Erythroblast (primary cell): ENCODE results near the gene PFN2.
"Not testable (repeated sequence)": the region's sequence is repeated elsewhere in the genome, so short reads cannot be mapped to it uniquely, and the experiment has no call there.

ENCODE experiments used
- DNase-seq, 2 experiments: peaks; one replicate each; lab custom pipeline; 2025; lab: John Stamatoyannopoulos, UW
- GATA1 ChIP-seq: IDR thresholded peaks from 2 replicates; pipeline ENCODE4 v1.6.1; 2011; ENCODE audit warnings: low read depth, mild to moderate bottlenecking, control low read depth, low read length, moderate library complexity
- POLR2A ChIP-seq: IDR thresholded peaks from 2 replicates; pipeline ENCODE4 v1.6.1; 2011; ENCODE audit warnings: mild to moderate bottlenecking, low read length

The PFN2 gene, protein sequence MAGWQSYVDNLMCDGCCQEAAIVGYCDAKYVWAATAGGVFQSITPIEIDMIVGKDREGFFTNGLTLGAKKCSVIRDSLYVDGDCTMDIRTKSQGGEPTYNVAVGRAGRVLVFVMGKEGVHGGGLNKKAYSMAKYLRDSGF

DNA sequence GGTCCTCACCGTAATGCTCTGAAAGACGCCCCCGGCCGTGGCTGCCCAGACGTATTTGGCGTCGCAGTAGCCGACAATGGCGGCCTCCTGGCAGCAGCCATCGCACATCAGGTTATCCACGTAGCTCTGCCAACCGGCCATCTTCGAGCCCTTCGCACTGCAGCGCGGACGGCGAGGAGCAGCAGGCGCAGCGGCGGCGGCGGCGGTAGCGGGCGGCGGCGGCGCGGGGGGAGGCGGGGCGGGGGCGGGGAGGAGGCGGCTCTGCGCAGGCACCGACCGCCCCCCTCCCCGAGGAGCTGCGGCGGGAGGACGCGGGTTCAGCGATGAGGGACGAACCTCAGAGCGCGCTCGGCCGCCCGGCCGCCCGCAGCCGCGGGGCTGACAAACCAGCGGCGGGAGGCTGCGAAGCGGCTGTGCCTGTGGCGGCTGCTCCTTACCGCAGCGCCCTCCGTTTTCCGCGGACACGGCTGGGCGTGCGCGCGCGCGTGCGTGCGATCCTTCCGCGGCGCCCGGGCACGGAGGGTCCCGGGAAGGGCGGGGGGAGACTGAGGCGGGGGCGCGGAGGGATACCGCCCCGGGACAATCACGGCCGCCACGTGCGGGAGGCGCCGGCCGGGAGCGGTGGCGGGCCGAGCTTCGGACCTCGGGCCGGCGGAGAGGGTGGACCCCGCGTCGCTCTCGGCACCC is at the start of gene PFN2:
Gene PFN2, minus strand, starts transcription at position 180 of the 687 bp plus-strand sequence. Its CDS starts 39 bp downstream, at position 141.
- peak; percentile 57 to 71 for DNase-seq
- TF ChIP-seq GATA1 (no peak), POLR2A (no peak)

DNA sequence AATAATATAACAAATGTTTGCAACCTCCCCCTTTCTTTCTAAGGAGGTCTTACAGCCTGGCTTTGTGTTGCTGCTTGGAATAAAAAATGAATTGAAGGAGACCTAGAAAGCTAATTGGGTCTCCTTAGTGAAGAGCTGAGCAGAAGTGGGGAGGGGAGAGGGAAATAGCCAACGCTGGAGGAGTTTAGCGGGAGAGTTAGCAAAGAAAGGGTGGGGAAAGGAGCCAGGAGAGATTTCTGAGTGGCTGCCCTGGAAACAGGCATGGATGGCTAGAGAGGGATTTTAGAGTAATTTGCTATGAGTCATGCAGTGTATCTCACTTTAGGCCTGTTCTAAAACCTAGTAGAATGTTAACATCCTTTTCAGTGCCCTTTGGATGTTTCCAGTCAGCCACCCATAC is 45.2 kb upstream of the PFN2 start:
- DNase-seq: no peak
- no peak for TF ChIP-seq GATA1
- TF ChIP-seq POLR2A: no peak

GRCh38 chr3:150014782-150015181 is 44.1 kb upstream of the PFN2 start:
- TF ChIP-seq POLR2A (no peak), GATA1 (no peak)
- no peak for DNase-seq

- no peak for TF ChIP-seq POLR2A
- TF ChIP-seq GATA1: no peak
- no peak for DNase-seq
Measured at GRCh38 chr3:150013801-150014200, 43.1 kb upstream of the PFN2 start.

- no peak for DNase-seq
- TF ChIP-seq POLR2A: no peak
- TF ChIP-seq GATA1: no peak
Measured at GRCh38 chr3:150006794-150007193, 36.1 kb upstream of the PFN2 start.

DNA sequence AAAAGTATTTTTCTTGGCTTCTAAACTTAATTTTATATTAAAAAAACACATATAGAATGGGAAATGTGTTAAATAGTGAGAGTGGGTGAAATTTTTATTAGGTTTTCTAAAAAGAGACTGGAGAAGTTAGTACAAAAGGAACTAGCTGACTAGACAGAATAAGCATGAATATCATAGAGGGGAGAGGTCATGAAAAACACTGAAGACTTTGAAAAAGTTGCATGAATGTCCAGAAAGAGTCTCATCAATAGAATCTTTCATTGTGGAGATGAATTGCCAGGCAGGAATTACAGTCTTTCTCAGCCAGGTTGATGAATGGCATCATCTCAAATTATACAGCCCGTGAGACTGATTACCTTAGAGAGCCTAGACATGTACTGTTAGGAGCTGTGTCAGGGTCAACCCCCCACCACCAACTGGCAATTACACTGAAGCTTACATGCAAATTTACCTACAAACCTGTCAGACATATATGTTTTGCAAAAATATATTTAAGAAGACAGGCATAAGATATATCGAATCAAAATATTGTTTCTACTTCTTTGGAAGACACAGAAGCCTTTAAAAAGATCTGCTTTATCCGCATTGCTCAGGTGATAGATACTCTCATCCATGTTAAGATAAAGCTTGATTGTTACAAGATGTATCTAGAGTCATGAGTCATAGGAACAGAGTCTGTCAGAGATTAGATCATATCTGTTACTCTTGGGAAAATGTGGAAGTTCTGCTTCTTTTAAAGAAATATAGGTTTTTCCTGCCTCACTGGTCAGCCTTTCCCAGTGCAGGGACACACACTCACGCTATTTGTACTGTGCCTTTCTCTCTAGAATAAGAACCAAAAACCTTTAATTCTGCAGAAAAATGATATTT is 34.8 kb upstream of the PFN2 start:
- no peak for DNase-seq
- TF ChIP-seq GATA1 (no peak), POLR2A (no peak)

DNA sequence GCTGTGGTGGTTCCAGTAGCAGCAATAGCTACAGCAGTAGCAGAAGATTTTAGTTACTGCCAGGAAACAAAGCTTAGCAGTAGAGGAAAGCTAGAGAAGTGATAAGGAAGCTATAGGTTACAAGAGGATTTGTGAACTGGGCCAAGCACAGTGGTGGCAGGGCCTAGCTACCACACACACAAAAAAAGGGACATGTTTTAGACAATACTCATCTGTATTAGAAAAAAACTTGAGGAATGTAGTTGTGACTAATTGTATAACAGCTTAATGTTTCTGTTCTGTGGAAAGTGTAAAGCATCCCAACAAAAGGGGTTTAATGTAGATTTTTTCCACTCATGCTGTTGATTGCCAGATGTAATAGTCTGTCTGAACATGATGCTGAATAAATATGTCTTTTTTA is 29.9 kb upstream of the PFN2 start:
- TF ChIP-seq POLR2A (no peak), GATA1 (no peak)
- no peak for DNase-seq

- no peak for DNase-seq
- TF ChIP-seq GATA1: no peak
Measured at GRCh38 chr3:149999421-149999820, 28.7 kb upstream of the PFN2 start.

GRCh38 chr3:149998946-149999345 is 28.3 kb upstream of the PFN2 start:
- no peak for TF ChIP-seq POLR2A
- TF ChIP-seq GATA1: no peak
- no peak for DNase-seq

DNA sequence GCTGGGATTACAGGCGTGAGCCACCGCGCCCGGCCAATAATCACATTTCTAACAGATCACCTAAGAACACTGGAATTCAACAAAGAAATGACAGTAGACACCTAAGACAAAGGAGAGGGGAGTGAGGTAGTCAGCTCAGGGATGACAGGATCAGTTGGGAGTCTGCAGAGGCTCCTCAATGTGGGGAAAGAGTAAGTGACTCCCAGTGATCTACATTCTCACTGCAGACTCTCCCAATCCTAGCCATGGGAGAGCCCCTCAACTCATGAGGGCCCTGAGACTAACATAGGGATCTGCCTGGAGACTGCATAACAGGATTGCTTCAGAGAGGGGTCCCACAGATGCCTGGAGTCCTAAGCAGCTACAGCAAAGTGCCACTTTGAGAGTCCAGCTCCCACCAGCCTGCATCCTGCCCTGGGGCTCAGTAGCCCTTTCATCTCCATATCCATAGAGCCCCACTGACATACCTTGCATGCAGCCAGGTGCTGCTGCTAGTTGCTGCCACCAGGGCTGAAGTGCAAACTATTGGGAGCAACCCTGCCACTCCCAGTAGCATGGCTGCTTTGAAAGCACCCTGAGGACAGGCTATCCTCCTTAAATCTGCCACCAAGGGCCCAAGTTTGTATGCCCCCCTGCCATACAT is 21.8 kb upstream of the PFN2 start:
- TF ChIP-seq POLR2A (no peak), GATA1 (no peak)

GRCh38 chr3:149990423-149990948 is 19.8 kb upstream of the PFN2 start:
- TF ChIP-seq POLR2A (no peak), GATA1 (no peak)
- DNase-seq: no peak

More for the DNA sequence above, 21.8 kb upstream of the PFN2 start:
- DNase-seq: no peak

GRCh38 chr3:149989307-149989706 is 18.6 kb upstream of the PFN2 start:
- TF ChIP-seq GATA1 (no peak), POLR2A (no peak)

DNA sequence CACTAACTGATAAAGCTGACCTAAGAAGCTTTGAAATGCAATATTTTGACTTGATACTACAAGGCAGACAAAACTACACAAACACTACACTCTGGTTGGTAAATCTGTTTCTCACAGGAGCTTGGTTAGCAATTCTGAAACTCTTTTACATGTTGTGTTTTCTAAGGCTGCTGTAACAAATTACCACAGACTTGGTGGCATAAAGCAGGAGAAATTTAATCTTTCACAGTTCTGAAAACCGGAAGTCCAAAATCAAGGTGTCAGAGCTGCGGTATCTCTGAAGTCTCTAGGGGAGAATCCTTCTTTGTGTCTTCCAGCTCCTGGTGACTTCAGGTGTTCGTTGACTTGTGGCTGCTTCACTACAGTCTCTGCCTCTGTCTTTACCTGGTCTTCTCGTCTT is 12.9 kb upstream of the PFN2 start:
- TF ChIP-seq POLR2A (no peak), GATA1 (no peak)
- DNase-seq: no peak

More at GRCh38 chr3:149989307-149989706, 18.6 kb upstream of the PFN2 start:
- no peak for DNase-seq

- DNase-seq: not testable (repeated sequence)
Measured at GRCh38 chr3:149983053-149983452, 12.4 kb upstream of the PFN2 start.

DNA sequence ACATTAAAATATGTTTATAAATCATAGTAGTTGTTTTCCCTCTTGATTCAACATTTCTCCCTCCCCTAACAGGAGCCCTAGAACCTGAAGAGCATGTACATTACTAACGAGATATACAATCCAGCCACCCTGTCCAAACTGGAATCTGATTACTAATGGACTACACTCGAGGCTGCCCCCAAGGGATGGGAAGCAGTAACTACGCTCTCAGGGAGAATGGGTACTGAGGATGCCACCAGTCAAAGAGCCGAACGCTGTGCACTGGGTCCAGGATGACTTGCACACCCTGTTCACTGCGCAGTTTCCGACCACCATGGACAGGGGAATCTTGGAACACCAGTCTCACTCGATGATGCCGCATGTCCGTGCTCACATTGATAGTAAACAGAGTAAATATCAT is 11.3 kb upstream of the PFN2 start:
- not testable (repeated sequence) for DNase-seq
